Colonic mucosa (tissue), 4 donors: ENCODE results near the gene RAB6C. TPM values are rescaled to one million over a fixed set of nuclear protein-coding genes. Genes with fewer than 3 reads are reported as not detected.
A peak's percentile ranks its signal among the peaks of the same experiment; 100 is the strongest.
"Not testable (repeated sequence)": the region's sequence is repeated elsewhere in the genome, so short reads cannot be mapped to it uniquely, and the experiment has no call there.

Experiments
- DNase-seq: peaks from one replicate; pipeline ENCODE4 v3.0.0-alpha.2; 2020
- H3K27ac ChIP-seq: fragments of 200-600 bp; one replicate; pipeline ENCODE4 v1.8.0; 2021
- H3K27me3 ChIP-seq: fragments of 200-600 bp; one replicate; pipeline ENCODE4 v1.8.0; 2021
- H3K36me3 ChIP-seq: fragments of 200-600 bp; one replicate; pipeline ENCODE4 v1.8.0; 2021
- H3K4me1 ChIP-seq: fragments of 200-600 bp; one replicate; pipeline ENCODE4 v1.8.0; 2021; ENCODE audit warnings: mild to moderate bottlenecking
- H3K4me3 ChIP-seq: fragments of 200-600 bp; one replicate; pipeline ENCODE4 v1.8.0; 2021
- H3K9ac ChIP-seq, 2 donors: one replicate each; pipeline ENCODE4 v1.7.0; 2013; ENCODE audit warnings: control low read depth in 2 of 2, low read depth in 2 of 2, low read length in 2 of 2
- H3K9me3 ChIP-seq: fragments of 200-600 bp; one replicate; pipeline ENCODE4 v1.8.0; 2021
- intact Hi-C: fragments of 100-400 bp; cut with DNase I; formaldehyde crosslinking; loops from one replicate; pipeline ENCODE4 v1.14.1; 2022
- total RNA-seq, 2 donors: library from RNA; stranded (reverse); fragmentation: NEBNext Ultra II Directional in 1 of 2; extraction: Animal tissue kit (Norgen Biotek cat#: 25700) in 1 of 2; gene quantifications; one replicate each; pipeline ENCODE4 v1.2.1, GENCODE V29; 2021
- TF ChIP-seq, protein P1 (sequence below): fragments of 200-600 bp; IDR thresholded peaks from one replicate; pipeline ENCODE4 v1.8.0; 2022; ENCODE audit warnings: antibody characterized with exemption, mild to moderate bottlenecking
- donor health status: healthy.
- donor health status: DM: no; HTN: no; CAD: no.
- donor health status: DM: no; HTN: no; CAD: no.

The RAB6C gene
- total RNA-seq, result under 1 TPM in 1 of 2 donors, not detected in 1; 0.08 TPM

DNA sequence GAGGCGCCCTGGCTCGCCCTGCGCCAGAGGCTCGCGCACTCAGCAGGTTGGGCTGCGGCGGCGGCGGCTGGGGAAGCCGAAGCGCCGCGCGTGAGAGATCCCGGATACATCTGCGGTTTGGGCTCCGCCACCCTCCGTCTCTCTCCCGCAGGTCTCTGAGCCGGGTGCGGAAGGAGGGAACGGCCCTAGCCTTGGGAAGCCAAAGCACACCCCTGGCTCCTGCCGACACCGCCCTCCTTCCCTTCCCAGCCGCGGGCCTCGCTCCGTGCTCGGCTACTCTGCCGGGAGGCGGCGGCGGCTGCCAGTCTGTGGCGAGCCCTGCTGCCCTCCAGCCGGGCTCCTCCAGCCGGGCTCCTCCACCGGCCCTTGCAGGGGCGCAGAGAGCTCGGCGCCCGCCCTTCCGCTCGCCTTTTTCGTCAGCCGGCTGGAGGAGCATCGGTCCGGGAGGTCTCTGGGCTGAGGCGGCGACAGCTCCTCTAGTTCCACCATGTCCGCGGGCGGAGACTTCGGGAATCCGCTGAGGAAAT lies at the start of gene RAB6C:
RAB6C (plus strand) TSS at position 38 of the 527 bp plus-strand sequence; CDS start at position 488, 450 bp downstream.
- H3K4me1 ChIP-seq, H3K27ac ChIP-seq, intact Hi-C loops, H3K36me3 ChIP-seq, H3K27me3 ChIP-seq, H3K9me3 ChIP-seq: not testable (repeated sequence)
- peak; percentile 17 for DNase-seq
- Histone ChIP-seq H3K9ac (peak within 1 kb of the TSS in 1 of 2 donors; percentile 12), H3K4me3 (peak within 1 kb of the TSS; percentile 16)

DNA sequence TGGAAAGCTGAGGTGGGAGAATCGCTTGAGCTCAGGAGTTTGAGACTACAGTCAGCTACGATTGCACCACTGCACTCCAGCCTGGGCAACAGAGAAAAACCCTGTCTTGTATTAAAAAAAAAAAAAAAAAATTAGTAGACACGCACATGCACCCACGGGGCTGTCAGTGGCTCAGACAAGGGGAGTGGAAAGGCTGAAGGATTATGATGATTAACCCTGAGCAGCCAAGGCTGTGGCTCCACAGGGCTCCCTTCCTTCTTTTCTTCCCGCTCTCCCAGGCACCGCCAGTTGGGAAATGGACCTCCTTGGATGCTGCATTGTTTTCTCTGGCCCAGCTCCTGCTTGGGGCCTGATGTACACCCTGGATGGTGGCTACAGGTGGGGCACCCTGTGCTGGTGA lies 49.0 kb upstream of the RAB6C start:
- TF ChIP-seq, protein P1, sequence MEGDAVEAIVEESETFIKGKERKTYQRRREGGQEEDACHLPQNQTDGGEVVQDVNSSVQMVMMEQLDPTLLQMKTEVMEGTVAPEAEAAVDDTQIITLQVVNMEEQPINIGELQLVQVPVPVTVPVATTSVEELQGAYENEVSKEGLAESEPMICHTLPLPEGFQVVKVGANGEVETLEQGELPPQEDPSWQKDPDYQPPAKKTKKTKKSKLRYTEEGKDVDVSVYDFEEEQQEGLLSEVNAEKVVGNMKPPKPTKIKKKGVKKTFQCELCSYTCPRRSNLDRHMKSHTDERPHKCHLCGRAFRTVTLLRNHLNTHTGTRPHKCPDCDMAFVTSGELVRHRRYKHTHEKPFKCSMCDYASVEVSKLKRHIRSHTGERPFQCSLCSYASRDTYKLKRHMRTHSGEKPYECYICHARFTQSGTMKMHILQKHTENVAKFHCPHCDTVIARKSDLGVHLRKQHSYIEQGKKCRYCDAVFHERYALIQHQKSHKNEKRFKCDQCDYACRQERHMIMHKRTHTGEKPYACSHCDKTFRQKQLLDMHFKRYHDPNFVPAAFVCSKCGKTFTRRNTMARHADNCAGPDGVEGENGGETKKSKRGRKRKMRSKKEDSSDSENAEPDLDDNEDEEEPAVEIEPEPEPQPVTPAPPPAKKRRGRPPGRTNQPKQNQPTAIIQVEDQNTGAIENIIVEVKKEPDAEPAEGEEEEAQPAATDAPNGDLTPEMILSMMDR, result no peak
- Histone ChIP-seq H3K9ac (no peak overlapping the region), H3K27me3 (peaks cover 7% of the 10 kb centered on the region), H3K4me1 (no peaks in the 10 kb centered on the region), H3K9me3 (no peaks in the 10 kb centered on the region), H3K4me3 (no peak overlapping the region), H3K27ac (no peak overlapping the region), H3K36me3 (no peaks in the 10 kb centered on the region)
- DNase-seq, result no peak
- intact Hi-C loops, result no loop called here

DNA sequence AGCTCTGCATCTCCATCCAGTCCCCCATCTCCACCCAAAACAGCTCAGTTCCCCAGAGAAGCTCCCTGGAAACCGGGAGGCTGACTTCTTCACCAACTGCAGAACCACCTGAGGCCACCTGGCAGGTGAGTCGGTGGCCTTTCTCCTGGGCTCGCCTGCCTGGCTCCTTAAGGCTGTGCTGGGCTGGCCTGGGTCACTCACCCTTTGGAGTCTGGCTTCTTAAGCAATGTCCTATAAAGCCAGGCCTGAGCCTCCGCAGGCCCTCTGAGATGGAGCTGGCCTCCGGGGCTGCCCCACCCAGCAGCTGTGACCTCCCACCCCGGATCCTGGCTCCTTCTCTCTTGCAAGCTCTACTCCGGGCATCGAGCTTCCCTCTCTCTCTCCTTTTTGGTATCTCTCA lies 46.1 kb upstream of the RAB6C start:
- intact Hi-C loops, H3K9ac ChIP-seq, H3K4me1 ChIP-seq, DNase-seq, H3K9me3 ChIP-seq, H3K36me3 ChIP-seq, H3K27me3 ChIP-seq, H3K4me3 ChIP-seq, H3K27ac ChIP-seq: not testable (repeated sequence)

DNA sequence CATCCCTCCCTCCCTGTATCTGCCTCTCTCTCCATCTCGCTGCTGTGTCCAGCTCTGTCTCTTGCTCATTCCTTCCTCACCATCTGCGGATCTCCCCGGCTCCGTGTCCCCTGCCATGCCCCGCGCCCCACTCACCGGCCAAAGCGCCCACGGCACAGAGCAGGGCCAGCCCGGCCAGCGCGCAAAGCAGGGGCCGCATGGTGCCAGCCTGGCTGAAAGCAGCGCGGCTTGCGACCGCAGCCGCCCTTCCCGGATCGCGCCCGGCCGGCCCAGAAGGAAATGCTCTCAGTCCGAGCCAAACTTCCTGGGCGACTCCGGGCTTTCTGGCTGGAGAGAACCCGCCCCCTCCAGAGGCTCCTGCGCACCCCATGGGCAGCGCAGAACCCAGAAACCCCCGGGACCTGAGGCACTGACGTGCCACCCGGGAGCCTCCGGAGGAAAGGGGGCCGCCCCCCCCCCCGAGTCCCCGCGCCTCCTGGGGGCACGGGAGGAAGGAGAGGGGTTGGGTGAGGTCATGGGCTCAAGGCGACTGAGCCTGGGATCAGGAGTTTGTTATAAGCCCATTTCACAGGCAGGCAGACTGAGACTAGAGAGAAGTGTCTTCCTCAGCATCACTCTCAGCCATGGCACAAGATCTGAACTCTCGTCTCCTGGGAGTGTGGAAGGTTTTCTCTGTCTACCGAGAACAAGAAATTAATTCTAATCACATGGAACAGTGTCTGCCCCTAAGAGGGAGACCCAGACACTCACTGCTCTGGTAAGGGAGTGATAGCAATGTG lies 45.2 kb upstream of the RAB6C start:
- Histone ChIP-seq H3K4me3 (no peak overlapping the region), H3K9me3 (no peaks in the 10 kb centered on the region), H3K27me3 (peaks cover 7% of the 10 kb centered on the region), H3K36me3 (no peaks in the 10 kb centered on the region), H3K9ac (no peak overlapping the region), H3K4me1 (no peaks in the 10 kb centered on the region), H3K27ac (no peak overlapping the region)
- DNase-seq, result no peak
- intact Hi-C loops, result no loop called here
- TF ChIP-seq, protein P1, result no peak

DNA sequence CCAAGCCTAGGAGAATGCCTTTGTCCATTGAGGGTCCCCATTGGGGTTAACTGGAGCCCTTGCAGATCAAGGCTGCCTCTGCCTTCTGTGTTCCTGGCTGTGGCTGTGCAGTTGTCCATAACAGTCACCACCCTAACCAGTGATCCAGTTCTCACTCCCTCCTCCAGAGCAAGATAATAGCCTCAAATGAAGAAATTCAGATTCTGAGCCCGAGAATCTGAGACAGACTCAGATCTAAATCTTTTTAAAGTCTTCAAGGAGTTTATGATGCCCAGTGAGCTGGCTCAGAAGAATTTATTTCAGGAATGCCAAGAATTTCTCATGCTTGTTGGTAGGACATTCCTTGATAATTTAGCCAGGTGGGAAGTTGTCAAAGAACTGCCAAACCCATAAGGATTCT lies 44.3 kb upstream of the RAB6C start:
- intact Hi-C loops, result loop anchor here (5.0 kb wide), 1 partner anchor 397 kb away; no protein-coding TSS in a partner anchor
- Histone ChIP-seq H3K27ac (no peak overlapping the region), H3K9ac (no peak overlapping the region), H3K4me1 (no peaks in the 10 kb centered on the region), H3K4me3 (no peak overlapping the region), H3K9me3 (no peaks in the 10 kb centered on the region), H3K27me3 (peaks cover 7% of the 10 kb centered on the region), H3K36me3 (no peaks in the 10 kb centered on the region)
- TF ChIP-seq, protein P1, result no peak
- no peak for DNase-seq

DNA sequence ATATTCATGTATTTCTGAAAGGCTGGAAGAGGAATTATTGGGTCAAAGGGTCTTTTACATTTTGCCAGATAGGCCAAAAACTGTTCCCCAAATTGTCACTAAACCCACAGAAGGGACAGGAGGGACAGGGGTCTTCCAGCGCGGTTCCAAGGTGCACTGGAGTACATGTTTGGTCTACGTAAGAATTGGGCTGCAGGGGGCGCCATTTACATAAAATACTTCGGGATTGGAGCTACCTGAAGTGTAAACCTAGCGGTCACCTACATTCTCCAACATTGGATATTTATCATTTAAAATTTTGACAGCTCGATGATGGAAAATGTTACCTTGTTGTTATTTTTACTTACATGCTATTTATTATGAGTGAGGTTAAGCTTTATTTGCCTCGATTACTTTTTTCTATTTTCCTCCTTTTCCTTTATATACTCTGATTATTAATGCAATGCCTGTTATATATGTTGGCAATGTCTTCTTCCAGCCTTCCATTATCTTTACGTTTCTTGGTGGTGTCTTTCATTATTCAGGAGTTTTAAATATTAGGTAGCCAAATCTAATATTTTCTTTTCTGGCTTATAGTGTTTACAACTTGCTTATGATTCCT lies 43.0 kb upstream of the RAB6C start:
- H3K4me1 ChIP-seq, result no peaks in the 10 kb centered on the region
- H3K4me3 ChIP-seq, result no peak overlapping the region
- H3K9me3 ChIP-seq, result no peaks in the 10 kb centered on the region
- no peak overlapping the region for H3K27ac ChIP-seq
- H3K36me3 ChIP-seq, result no peaks in the 10 kb centered on the region
- no peak for DNase-seq
- intact Hi-C loops, result loop anchor here (5.0 kb wide), 1 partner anchor 396 kb away; no protein-coding TSS in a partner anchor
- H3K9ac ChIP-seq, result no peak overlapping the region
- TF ChIP-seq, protein P1, result peak; percentile 18
- H3K27me3 ChIP-seq, result peaks cover 7% of the 10 kb centered on the region

DNA sequence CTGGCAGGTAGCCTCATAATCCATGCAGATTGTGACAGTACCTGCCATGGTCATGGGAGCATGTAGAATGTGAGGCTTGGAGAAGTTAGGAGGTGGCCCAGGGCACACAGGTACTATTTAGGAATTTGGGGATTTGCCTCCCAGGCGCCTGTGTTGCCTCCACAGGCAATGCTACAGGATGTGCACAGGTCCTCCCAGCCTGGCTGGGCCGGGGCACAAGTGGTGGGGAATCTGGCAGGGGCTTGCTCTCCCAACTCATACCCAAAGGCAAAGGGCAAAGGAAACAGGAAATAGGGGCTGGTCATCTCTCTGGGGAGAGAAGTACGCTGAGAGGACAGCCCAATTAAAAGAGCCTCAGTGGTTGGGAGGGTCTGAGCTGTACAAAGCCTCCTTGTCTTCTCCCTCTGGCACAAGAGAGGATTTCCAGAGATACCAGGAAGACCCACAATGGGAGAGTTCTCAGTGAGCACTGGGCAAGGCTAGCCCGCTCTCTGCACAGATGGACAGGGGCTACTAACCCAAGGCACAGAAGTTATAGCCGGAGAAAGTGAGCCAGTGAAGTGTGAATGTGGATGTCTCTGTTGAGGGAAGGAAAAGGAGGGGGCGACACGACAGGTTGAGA lies 40.5 kb upstream of the RAB6C start:
- not testable (repeated sequence) for H3K27me3 ChIP-seq, H3K36me3 ChIP-seq, H3K27ac ChIP-seq, H3K9ac ChIP-seq, DNase-seq, H3K4me3 ChIP-seq, H3K4me1 ChIP-seq, H3K9me3 ChIP-seq
- intact Hi-C loops, result loop anchor here (5.0 kb wide), 1 partner anchor 393 kb away; no protein-coding TSS in a partner anchor

DNA sequence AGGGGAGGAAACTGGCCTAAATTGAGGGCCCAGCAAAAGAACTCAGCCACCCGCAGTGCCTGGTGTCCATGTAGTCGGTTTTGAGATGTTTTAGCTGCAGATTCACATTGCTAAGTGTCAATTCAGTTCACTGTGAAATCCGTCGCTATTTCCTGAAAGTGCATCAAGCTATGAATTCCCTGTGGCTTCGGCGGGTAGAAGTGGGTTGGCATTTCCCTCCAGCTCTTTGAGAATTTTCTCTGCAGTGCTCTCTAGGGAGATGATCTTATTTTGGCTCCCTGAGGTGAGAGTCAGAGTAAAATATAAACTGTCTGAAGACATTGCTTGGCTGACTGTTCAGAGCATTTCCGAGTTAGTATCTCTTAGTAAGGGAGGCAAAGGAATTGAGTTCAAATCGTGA lies 36.0 kb upstream of the RAB6C start:
- H3K36me3 ChIP-seq, H3K4me1 ChIP-seq, H3K9ac ChIP-seq, H3K27me3 ChIP-seq, intact Hi-C loops, H3K27ac ChIP-seq, H3K9me3 ChIP-seq, H3K4me3 ChIP-seq, DNase-seq: not testable (repeated sequence)
